HPDE6-E6E7 (cell line): ENCODE measurements around the gene TOM1.
A peak's percentile ranks its signal among the peaks of the same experiment; 100 is the strongest.

Experiments used
- DNase-seq: peaks from one replicate; pipeline ENCODE4 v3.0.0; 2011; ENCODE audit warnings: missing footprints; ENCODE audit errors: extremely low spot score

Gene TOM1

GRCh38 chr22:35369996-35370395 lies 70.3 kb downstream of the TOM1 start:
- no peak for DNase-seq

GRCh38 chr22:35373781-35374180 lies 74.1 kb downstream of the TOM1 start:
- no peak for DNase-seq

- DNase-seq: no peak
Observed at GRCh38 chr22:35375031-35375430, 75.3 kb downstream of the TOM1 start.

GRCh38 chr22:35375526-35375925 lies 75.8 kb downstream of the TOM1 start:
- DNase-seq: no peak

GRCh38 chr22:35376728-35377472 lies 77.2 kb downstream of the TOM1 start:
- peak; percentile 71 for DNase-seq

- DNase-seq: no peak
Observed at GRCh38 chr22:35377735-35378134, 78.0 kb downstream of the TOM1 start.

GRCh38 chr22:35378621-35379020 lies 78.9 kb downstream of the TOM1 start:
- no peak for DNase-seq

- DNase-seq: no peak
Observed at GRCh38 chr22:35379146-35379993, 79.7 kb downstream of the TOM1 start.

GRCh38 chr22:35380013-35380412 lies 80.3 kb downstream of the TOM1 start:
- no peak for DNase-seq

- peak; percentile 66 for DNase-seq
Observed at GRCh38 chr22:35380537-35381423, 81.1 kb downstream of the TOM1 start, which contains the start of gene HMOX1. TSS of gene HMOX1 (plus strand) at chr22:35381096. CDS start at chr22:35381174, 78 bp downstream.

GRCh38 chr22:35381424-35382009 lies 81.8 kb downstream of the TOM1 start:
- no peak for DNase-seq

- no peak for DNase-seq
Observed at GRCh38 chr22:35383679-35384071, 84.0 kb downstream of the TOM1 start.

- no peak for DNase-seq
Observed at GRCh38 chr22:35384527-35384926, 84.8 kb downstream of the TOM1 start.

- no peak for DNase-seq
Observed at GRCh38 chr22:35384975-35385588, 85.4 kb downstream of the TOM1 start.

- DNase-seq: no peak
Observed at GRCh38 chr22:35386670-35387288, 87.1 kb downstream of the TOM1 start.

- DNase-seq: no peak
Observed at GRCh38 chr22:35390933-35391332, 91.2 kb downstream of the TOM1 start.

- DNase-seq: no peak
Observed at GRCh38 chr22:35392357-35392756, 92.7 kb downstream of the TOM1 start.

GRCh38 chr22:35393116-35394010 lies 93.7 kb downstream of the TOM1 start:
- no peak for DNase-seq

GRCh38 chr22:35394011-35394312 lies 94.3 kb downstream of the TOM1 start:
- DNase-seq: no peak
